PFSK-1 (cell line): Measurements from ENCODE around the gene SYT13.
A peak's percentile ranks its signal among the peaks of the same experiment; 100 is the strongest.

Experiments
- FOXP2 ChIP-seq: optimal IDR thresholded peaks from 2 replicates; pipeline ENCODE3; 2011; ENCODE audit warnings: borderline replicate concordance, control low read depth, inconsistent platforms; ENCODE audit not compliant: insufficient read depth; ENCODE audit errors: extremely low read length, extremely low read depth
- POLR2AphosphoS5 ChIP-seq: IDR thresholded peaks from 2 replicates; pipeline ENCODE4 v1.6.1; 2012; ENCODE audit warnings: low read depth, mild to moderate bottlenecking, control low read depth, low read length, moderate library complexity
- REST ChIP-seq, 2 experiments: IDR thresholded peaks; 2 replicates each; pipeline versions ENCODE4 v1.6.1 to v1.8.0; 2011 to 2012; ENCODE audit warnings: low read depth in 2 of 2, low read length in 2 of 2, control low read depth in 1 of 2, inconsistent platforms in 1 of 2, mild to moderate bottlenecking in 1 of 2, moderate library complexity in 1 of 2; ENCODE audit not compliant: insufficient read depth in 1 of 2
- SIN3A ChIP-seq: IDR thresholded peaks from 2 replicates; pipeline ENCODE4 v1.6.1; 2012; ENCODE audit warnings: mild to moderate bottlenecking, low read length, moderate library complexity, borderline replicate concordance; ENCODE audit not compliant: insufficient read depth
- TAF1 ChIP-seq: IDR thresholded peaks from 2 replicates; pipeline ENCODE4 v1.6.1; 2012; ENCODE audit warnings: low read length, control low read depth, borderline replicate concordance; ENCODE audit not compliant: insufficient read depth

The SYT13 gene

GRCh38 chr11:45252877-45253276 is 33.3 kb downstream of the SYT13 start:
- TF ChIP-seq REST (IDR thresholded peaks at IDR 0.05; ENCODE audit: insufficient read depth in 1 of 2, low read depth in 2 of 2, low read length in 2 of 2) (no peak), TAF1 (no peak), FOXP2 (no peak), SIN3A (no peak), POLR2AphosphoS5 (no peak)

GRCh38 chr11:45252134-45252856 is 33.8 kb downstream of the SYT13 start:
- TF ChIP-seq REST (IDR thresholded peaks at IDR 0.05; ENCODE audit: insufficient read depth in 1 of 2, low read depth in 2 of 2, low read length in 2 of 2) = no peak
- peak; percentile 23 for TF ChIP-seq FOXP2
- no peak for TF ChIP-seq SIN3A
- TF ChIP-seq TAF1 = no peak
- TF ChIP-seq POLR2AphosphoS5 = no peak

DNA sequence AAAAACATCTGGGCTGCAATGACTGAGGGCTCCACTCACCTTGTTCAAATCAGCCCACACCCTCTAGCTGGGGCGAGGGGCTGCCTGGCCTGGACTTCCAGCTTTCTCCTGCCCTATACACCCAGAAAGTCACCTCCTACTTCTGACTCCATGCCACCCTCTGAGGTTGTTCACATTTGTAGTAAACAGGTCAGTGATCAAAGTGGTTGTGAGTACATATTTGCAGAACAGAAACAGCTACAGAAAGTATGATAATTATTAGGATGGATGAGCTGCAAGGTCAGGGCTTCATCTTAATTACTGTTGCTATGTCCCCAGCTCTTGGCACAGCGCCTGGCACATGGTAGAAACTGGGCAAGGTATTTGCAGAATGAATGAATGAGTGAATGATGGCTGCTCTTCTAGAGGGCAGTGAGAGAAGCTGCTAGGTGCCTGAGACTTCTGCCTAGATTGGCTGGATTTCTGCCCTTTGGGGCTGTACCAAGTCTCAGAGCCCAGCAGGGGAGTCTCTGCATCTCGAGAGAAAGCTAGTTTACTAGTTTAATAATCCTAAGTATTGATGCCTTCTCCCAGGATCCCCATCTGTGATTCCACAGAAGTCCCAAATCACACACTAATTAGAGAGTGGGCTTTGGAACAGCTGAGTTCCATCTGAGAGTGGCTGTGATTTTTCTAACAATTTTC is 36.0 kb downstream of the SYT13 start:
- TF ChIP-seq REST (IDR thresholded peaks at IDR 0.05; ENCODE audit: insufficient read depth in 1 of 2, low read depth in 2 of 2, low read length in 2 of 2) = no peak
- no peak for TF ChIP-seq SIN3A
- TF ChIP-seq FOXP2 = no peak
- no peak for TF ChIP-seq TAF1
- no peak for TF ChIP-seq POLR2AphosphoS5

- TF ChIP-seq FOXP2 = no peak
- TF ChIP-seq POLR2AphosphoS5 = no peak
- no peak for TF ChIP-seq TAF1
- no peak for TF ChIP-seq REST (IDR thresholded peaks at IDR 0.05; ENCODE audit: insufficient read depth in 1 of 2, low read depth in 2 of 2, low read length in 2 of 2)
- TF ChIP-seq SIN3A = no peak
Measured at GRCh38 chr11:45248501-45249011, 37.6 kb downstream of the SYT13 start.

DNA sequence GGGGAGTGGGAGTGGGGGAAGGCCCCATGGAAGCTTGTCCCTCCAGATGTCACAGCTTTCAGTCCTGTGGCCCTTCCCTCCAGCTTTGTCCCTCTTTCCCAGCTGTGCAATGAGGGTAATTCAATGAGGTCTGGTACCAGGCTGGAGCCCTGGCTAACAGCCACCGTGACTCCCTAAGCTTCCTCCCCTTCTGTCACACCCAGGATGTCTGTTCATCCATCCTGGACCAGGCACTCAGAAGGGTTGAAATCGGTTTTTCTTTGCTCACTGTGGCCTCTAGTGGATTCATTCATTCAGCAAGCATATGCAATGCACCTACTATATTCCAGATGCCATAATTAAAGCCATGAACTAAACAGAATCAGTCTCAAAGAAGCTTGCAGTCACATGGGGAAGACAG is 38.7 kb downstream of the SYT13 start:
- no peak for TF ChIP-seq FOXP2
- no peak for TF ChIP-seq SIN3A
- TF ChIP-seq TAF1 = no peak
- no peak for TF ChIP-seq POLR2AphosphoS5
- TF ChIP-seq REST (IDR thresholded peaks at IDR 0.05; ENCODE audit: insufficient read depth in 1 of 2, low read depth in 2 of 2, low read length in 2 of 2) = no peak
